HG02970 (cell line): ENCODE data around the gene RPS6KA5.
"Not testable (repeated sequence)": the region's sequence is repeated elsewhere in the genome, so short reads cannot be mapped to it uniquely, and the experiment has no call there.

Source experiments
- ATAC-seq: cut with Tn5 transposase; IDR thresholded peaks from one replicate; pipeline ENCODE4 v1.9.1; 2021; ENCODE audit warnings: mild to moderate bottlenecking, moderate library complexity, moderate number of reproducible peaks; ENCODE audit not compliant: unreplicated experiment, low FRiP score

The RPS6KA5 gene

GRCh38 chr14:90890322-90891020 is 170.0 kb downstream of the RPS6KA5 start:
- ATAC-seq, result no peak

GRCh38 chr14:90886297-90886815 is 174.1 kb downstream of the RPS6KA5 start:
- ATAC-seq, result no peak

GRCh38 chr14:90883782-90884181 is 176.7 kb downstream of the RPS6KA5 start:
- no peak for ATAC-seq

GRCh38 chr14:90883197-90883596 is 177.2 kb downstream of the RPS6KA5 start:
- ATAC-seq, result no peak

- ATAC-seq, result no peak
Measured at GRCh38 chr14:90880282-90880681, 180.2 kb downstream of the RPS6KA5 start.

GRCh38 chr14:90874599-90874998 is 185.8 kb downstream of the RPS6KA5 start:
- no peak for ATAC-seq

GRCh38 chr14:90871605-90872233 is 188.7 kb downstream of the RPS6KA5 start:
- no peak for ATAC-seq

GRCh38 chr14:90870950-90871604 is 189.4 kb downstream of the RPS6KA5 start:
- ATAC-seq, result no peak

- no peak for ATAC-seq
Measured at GRCh38 chr14:90867501-90867900, 192.9 kb downstream of the RPS6KA5 start.

GRCh38 chr14:90866833-90867232 is 193.6 kb downstream of the RPS6KA5 start:
- ATAC-seq, result no peak

- ATAC-seq, result no peak
Measured at GRCh38 chr14:90864741-90865140, 195.7 kb downstream of the RPS6KA5 start.

GRCh38 chr14:90858511-90858910 is 201.9 kb downstream of the RPS6KA5 start:
- ATAC-seq, result no peak

GRCh38 chr14:90857866-90858265 is 202.6 kb downstream of the RPS6KA5 start:
- ATAC-seq, result no peak

- ATAC-seq, result not testable (repeated sequence)
Measured at GRCh38 chr14:90856115-90856514, 204.3 kb downstream of the RPS6KA5 start.

GRCh38 chr14:90853116-90853515 is 207.3 kb downstream of the RPS6KA5 start:
- no peak for ATAC-seq

GRCh38 chr14:90851327-90852036 is 209.0 kb downstream of the RPS6KA5 start:
- ATAC-seq, result no peak

GRCh38 chr14:90850487-90850886 is 210.0 kb downstream of the RPS6KA5 start:
- no peak for ATAC-seq

GRCh38 chr14:90849787-90850444 is 210.5 kb downstream of the RPS6KA5 start:
- no peak for ATAC-seq

GRCh38 chr14:90848944-90849731 is 211.3 kb downstream of the RPS6KA5 start:
- ATAC-seq, result no peak

GRCh38 chr14:90846511-90846910 is 213.9 kb downstream of the RPS6KA5 start:
- no peak for ATAC-seq
